HG03025 (cell line): ENCODE results near the gene SLC34A3.

Experiments
- ATAC-seq: cut with Tn5 transposase; IDR thresholded peaks from one replicate; pipeline ENCODE4 v1.9.1; 2021; ENCODE audit warnings: mild to moderate bottlenecking, moderate library complexity; ENCODE audit not compliant: unreplicated experiment, low FRiP score

Gene SLC34A3

GRCh38 chr9:137195525-137196220 is 35.0 kb upstream of the SLC34A3 start:
- ATAC-seq = no peak

GRCh38 chr9:137198051-137198901 is 32.4 kb upstream of the SLC34A3 start:
- no peak for ATAC-seq

- ATAC-seq = no peak
Observed at GRCh38 chr9:137198902-137199283, 31.8 kb upstream of the SLC34A3 start.

GRCh38 chr9:137199411-137200121 is 31.1 kb upstream of the SLC34A3 start:
- ATAC-seq = no peak

GRCh38 chr9:137200311-137201204 is 30.1 kb upstream of the SLC34A3 start, which contains the start of gene TPRN:
TSS of gene TPRN (minus strand) at chr9:137200741. CDS start at chr9:137200711, 30 bp downstream.
- peak; percentile 73 for ATAC-seq

- no peak for ATAC-seq
Observed at GRCh38 chr9:137201205-137201868, 29.4 kb upstream of the SLC34A3 start.

GRCh38 chr9:137202966-137203365 is 27.7 kb upstream of the SLC34A3 start:
- ATAC-seq = no peak

- ATAC-seq = no peak
Observed at GRCh38 chr9:137204731-137205125, 26.0 kb upstream of the SLC34A3 start.

- ATAC-seq = no peak
Observed at GRCh38 chr9:137205126-137206069, 25.3 kb upstream of the SLC34A3 start, which contains the start of the genes NDOR1 and TMEM203. TSS of gene NDOR1 (plus strand) at chr9:137205700. CDS start at chr9:137205778, 78 bp downstream. TSS of gene TMEM203 (minus strand) at chr9:137205648. CDS start at chr9:137205414, 234 bp downstream.

- no peak for ATAC-seq
Observed at GRCh38 chr9:137206602-137207001, 24.1 kb upstream of the SLC34A3 start.

- ATAC-seq = no peak
Observed at GRCh38 chr9:137211532-137211931, 19.2 kb upstream of the SLC34A3 start.

GRCh38 chr9:137212520-137212919 is 18.2 kb upstream of the SLC34A3 start:
- ATAC-seq = no peak

- no peak for ATAC-seq
Observed at GRCh38 chr9:137213160-137214060, 17.3 kb upstream of the SLC34A3 start.

- ATAC-seq = no peak
Observed at GRCh38 chr9:137214620-137215019, 16.1 kb upstream of the SLC34A3 start.

- ATAC-seq = no peak
Observed at GRCh38 chr9:137215196-137215986, 15.3 kb upstream of the SLC34A3 start.

GRCh38 chr9:137216188-137216965 is 14.3 kb upstream of the SLC34A3 start:
- no peak for ATAC-seq
